Uterus (tissue), 4 donors: ENCODE results near the gene SGMS1. TPM values are rescaled to one million over a fixed set of nuclear protein-coding genes. Genes with fewer than 3 reads are reported as not detected.
"Not testable (repeated sequence)": the region's sequence is repeated elsewhere in the genome, so short reads cannot be mapped to it uniquely, and the experiment has no call there.

ENCODE experiments used
- DNase-seq, 2 donors: peaks; one replicate each; pipeline ENCODE4 v3.0.0-alpha.2; 2019 to 2020
- H3K27ac ChIP-seq, 2 donors: fragments of 200-600 bp; sonication (generic); 1 replicate in 1 of 2; 2 replicates in 1 of 2; pipeline ENCODE4 v1.5.1; 2016 to 2018
- H3K27me3 ChIP-seq, 2 donors: fragments of 200-600 bp; sonication (generic); one replicate each; pipeline ENCODE4 v1.5.1; 2018 to 2019; ENCODE audit warnings: control low read depth in 1 of 2
- H3K36me3 ChIP-seq, 2 donors: fragments of 200-600 bp; sonication (generic); one replicate each; pipeline ENCODE4 v1.5.1; 2019; ENCODE audit warnings: control low read depth in 1 of 2
- H3K4me1 ChIP-seq, 2 donors: fragments of 200-600 bp; sonication (generic); one replicate each; pipeline ENCODE4 v1.5.1; 2018 to 2019; ENCODE audit warnings: control low read depth in 1 of 2
- H3K4me3 ChIP-seq, 2 donors: fragments of 200-600 bp; sonication (generic); 1 replicate in 1 of 2; 2 replicates in 1 of 2; pipeline ENCODE4 v1.5.1; 2018 to 2019; ENCODE audit warnings: mild to moderate bottlenecking in 1 of 2
- H3K9me3 ChIP-seq, 2 donors: fragments of 200-600 bp; sonication (generic); one replicate each; pipeline ENCODE4 v1.5.1; 2019; ENCODE audit warnings: control low read depth in 1 of 2
- CTCF ChIP-seq, 4 experiments: fragments of 200-600 bp in 2 of 4; fragments of 450-650 bp in 2 of 4; sonication (generic) in 2 of 4; IDR thresholded peaks; one replicate each; pipeline ENCODE4 v1.5.1; 2016 to 2019; ENCODE audit warnings: antibody characterized with exemption in 4 of 4, mild to moderate bottlenecking in 2 of 4, moderate library complexity in 1 of 4
- POLR2A ChIP-seq, 2 donors: fragments of 450-650 bp; IDR thresholded peaks; one replicate each; pipeline ENCODE4 v1.6.1; 2016; ENCODE audit warnings: antibody characterized with exemption in 2 of 2, mild to moderate bottlenecking in 1 of 2, moderate library complexity in 1 of 2
- intact Hi-C: fragments of 100-400 bp; cut with DNase I; formaldehyde crosslinking; loops from one replicate; pipeline ENCODE4 v1.15.1; 2023; ENCODE audit warnings: low total_unique reads
- total RNA-seq, 4 donors: library from RNA; depleted of rRNA in 3 of 4; stranded (reverse); fragments of >200 nt in 3 of 4; gene quantifications; one replicate each; pipeline versions ENCODE4 v1.1.0 to v1.2.4, GENCODE V29; 2014 to 2023
- donor health status: DM: yes; HTN: yes; CAD: no.

SGMS1 gene
- total RNA-seq, 4 donors from 2014 or later, result 38.0 to 102 (median 57.7) TPM

- intact Hi-C loops, result no loop called here
- H3K4me3 ChIP-seq, result no peak overlapping the region
- DNase-seq, result no peak
- H3K4me1 ChIP-seq, result peaks cover 7 to 26% of the 10 kb centered on the region in 2 donors
- no peaks in the 10 kb centered on the region for H3K27me3 ChIP-seq
- H3K36me3 ChIP-seq, result no peaks in the 10 kb centered on the region
- no peaks in the 10 kb centered on the region for H3K9me3 ChIP-seq
- H3K27ac ChIP-seq, result peak overlapping the region; percentile 69 to 76
- no peak for TF ChIP-seq CTCF (IDR thresholded peaks at IDR 0.05)
- no peak for TF ChIP-seq POLR2A (IDR thresholded peaks at IDR 0.05)
Observed at GRCh38 chr10:50554376-50554994, 69.3 kb downstream of the SGMS1 start.

- peaks cover 7 to 20% of the 10 kb centered on the region in 2 donors for H3K4me1 ChIP-seq
- intact Hi-C loops, result no loop called here
- H3K27me3 ChIP-seq, result no peaks in the 10 kb centered on the region
- H3K9me3 ChIP-seq, result no peaks in the 10 kb centered on the region
- no peaks in the 10 kb centered on the region for H3K36me3 ChIP-seq
- H3K4me3 ChIP-seq, result no peak overlapping the region
- TF ChIP-seq CTCF (IDR thresholded peaks at IDR 0.05), result peak in 1 of 4 experiments; percentile 10
- no peak for TF ChIP-seq POLR2A (IDR thresholded peaks at IDR 0.05)
- peak overlapping the region; percentile 36 to 54 for H3K27ac ChIP-seq
- no peak for DNase-seq
Observed at GRCh38 chr10:50552771-50553535, 70.8 kb downstream of the SGMS1 start.

GRCh38 chr10:50552308-50552707 is 71.4 kb downstream of the SGMS1 start:
- no peak for DNase-seq
- intact Hi-C loops, result no loop called here
- TF ChIP-seq POLR2A (IDR thresholded peaks at IDR 0.05), result no peak
- TF ChIP-seq CTCF (IDR thresholded peaks at IDR 0.05), result no peak
- no peaks in the 10 kb centered on the region for H3K27me3 ChIP-seq
- H3K4me3 ChIP-seq, result no peak overlapping the region
- no peaks in the 10 kb centered on the region for H3K9me3 ChIP-seq
- peaks cover 7 to 18% of the 10 kb centered on the region in 2 donors for H3K4me1 ChIP-seq
- H3K27ac ChIP-seq, result peak overlapping the region; percentile 36 to 54
- no peaks in the 10 kb centered on the region for H3K36me3 ChIP-seq

DNA sequence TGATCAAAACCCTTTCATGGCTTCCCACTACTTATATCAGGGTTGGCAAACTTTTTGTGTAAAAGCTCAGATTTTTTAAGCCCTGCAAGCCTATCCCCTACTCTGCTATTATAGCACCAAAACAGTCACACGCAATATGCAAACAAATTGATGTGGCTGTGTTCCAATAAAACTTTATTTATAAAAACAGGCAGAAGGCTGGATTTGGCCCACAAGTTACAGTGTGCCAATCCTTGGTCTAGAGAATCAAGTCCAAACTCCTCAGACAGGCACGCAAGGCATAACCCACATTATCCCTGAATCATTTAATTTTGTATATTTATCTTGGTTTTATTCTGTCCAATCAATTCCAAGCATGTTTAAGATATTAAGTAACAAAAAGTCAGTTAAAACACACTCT is 71.9 kb downstream of the SGMS1 start:
- H3K27ac ChIP-seq, result peak overlapping the region in 1 of 2 donors; percentile 36
- H3K9me3 ChIP-seq, result no peaks in the 10 kb centered on the region
- no peak overlapping the region for H3K4me3 ChIP-seq
- H3K27me3 ChIP-seq, result no peaks in the 10 kb centered on the region
- intact Hi-C loops, result no loop called here
- TF ChIP-seq CTCF (IDR thresholded peaks at IDR 0.05) (no peak), POLR2A (IDR thresholded peaks at IDR 0.05) (no peak)
- DNase-seq, result no peak
- H3K36me3 ChIP-seq, result no peaks in the 10 kb centered on the region
- H3K4me1 ChIP-seq, result peaks cover 7 to 18% of the 10 kb centered on the region in 2 donors

DNA sequence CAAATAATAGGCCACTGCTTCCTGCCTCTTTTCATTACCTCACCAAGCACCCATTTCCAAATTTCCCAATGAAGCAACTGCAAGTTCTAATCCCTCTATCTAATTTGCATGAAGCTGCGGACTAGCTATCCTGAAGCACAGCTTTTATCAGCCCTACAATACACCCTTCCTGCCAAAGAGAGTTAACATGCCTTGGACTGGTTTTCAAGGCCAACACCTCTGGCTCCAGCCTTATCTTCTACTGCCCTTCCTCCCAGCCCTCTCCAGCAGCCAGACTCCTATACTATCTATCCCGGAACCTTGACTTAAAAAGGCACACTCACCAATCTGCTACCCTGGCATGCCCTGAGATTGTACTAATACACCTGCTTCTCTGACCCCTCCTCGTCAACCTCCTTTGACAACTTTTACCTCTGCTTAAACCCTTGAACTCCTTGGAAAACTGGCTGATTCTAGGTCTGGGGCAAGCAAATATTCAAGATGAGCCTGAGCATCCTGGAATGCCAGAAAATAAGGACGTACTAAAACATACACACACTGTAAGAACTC is 73.4 kb downstream of the SGMS1 start:
- intact Hi-C loops, result no loop called here
- H3K4me1 ChIP-seq, result peaks cover 7 to 15% of the 10 kb centered on the region in 2 donors

DNA sequence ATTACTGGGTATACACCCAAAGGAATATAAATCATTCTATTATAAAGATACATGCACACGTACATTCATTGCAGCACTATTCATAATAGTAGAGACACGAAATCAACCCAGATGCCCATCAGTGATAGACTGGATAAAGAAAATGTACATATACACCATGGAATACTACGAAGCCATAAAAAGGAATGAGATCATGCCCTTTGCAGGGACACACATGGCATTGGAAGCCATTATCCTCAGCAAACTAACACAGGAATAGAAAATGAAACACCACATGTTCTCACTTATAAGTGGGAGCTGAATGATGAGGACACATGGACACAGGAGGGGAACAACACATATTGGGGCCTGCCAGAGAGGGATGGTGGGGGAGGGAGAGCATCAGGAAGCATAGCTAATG is 74.6 kb downstream of the SGMS1 start:
- H3K4me3 ChIP-seq, intact Hi-C loops, H3K27me3 ChIP-seq, H3K27ac ChIP-seq, DNase-seq, H3K4me1 ChIP-seq, H3K9me3 ChIP-seq, H3K36me3 ChIP-seq: not testable (repeated sequence)

More for the DNA sequence above, 73.4 kb downstream of the SGMS1 start:
- TF ChIP-seq POLR2A (IDR thresholded peaks at IDR 0.05), result no peak
- no peak for TF ChIP-seq CTCF (IDR thresholded peaks at IDR 0.05)
- no peak overlapping the region for H3K4me3 ChIP-seq
- H3K27me3 ChIP-seq, result no peaks in the 10 kb centered on the region
- no peak overlapping the region for H3K27ac ChIP-seq
- no peaks in the 10 kb centered on the region for H3K36me3 ChIP-seq
- DNase-seq, result no peak
- no peaks in the 10 kb centered on the region for H3K9me3 ChIP-seq

DNA sequence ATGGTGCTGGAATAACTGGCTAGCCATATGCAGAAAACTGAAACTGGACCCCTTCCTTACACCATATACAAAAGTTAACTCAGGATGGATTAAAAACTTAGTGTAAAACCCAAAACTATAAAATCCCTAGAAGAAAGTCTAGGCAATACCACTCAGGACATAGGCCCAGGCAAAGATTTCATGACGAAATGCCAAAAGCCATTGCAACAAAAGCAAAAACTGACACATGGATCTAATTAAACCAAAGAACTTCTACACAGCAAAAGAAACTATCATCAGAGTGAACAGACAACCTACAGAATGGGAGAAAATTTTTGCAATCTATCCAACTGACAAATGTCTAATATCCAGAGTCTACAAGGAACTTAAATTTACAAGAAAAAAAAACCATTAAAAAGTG is 75.3 kb downstream of the SGMS1 start:
- DNase-seq, intact Hi-C loops, H3K4me1 ChIP-seq, H3K4me3 ChIP-seq, H3K9me3 ChIP-seq, H3K27me3 ChIP-seq, H3K27ac ChIP-seq, H3K36me3 ChIP-seq: not testable (repeated sequence)

DNA sequence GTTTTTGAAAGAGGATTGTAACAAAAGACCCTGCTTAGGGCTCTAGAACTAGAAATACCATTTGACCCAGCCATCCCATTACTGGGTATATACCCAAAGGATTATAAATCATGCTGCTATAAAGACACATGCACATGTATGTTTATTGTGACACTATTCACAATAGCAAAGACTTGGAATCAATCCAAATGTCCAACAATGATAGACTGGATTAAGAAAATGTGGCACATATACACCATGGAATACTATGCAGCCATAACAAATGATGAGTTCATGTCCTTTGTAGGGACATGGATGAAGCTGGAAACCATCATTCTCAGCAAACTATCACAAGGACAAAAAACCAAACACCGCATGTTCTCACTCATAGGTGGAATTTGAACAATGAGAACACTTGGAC is 77.5 kb downstream of the SGMS1 start:
- intact Hi-C loops, H3K27me3 ChIP-seq, DNase-seq, H3K9me3 ChIP-seq, H3K27ac ChIP-seq, H3K4me1 ChIP-seq, H3K4me3 ChIP-seq, H3K36me3 ChIP-seq: not testable (repeated sequence)
